SU-DHL-6 (cell line): Measurements from ENCODE around the gene SMAD5.
A peak's percentile ranks its signal among the peaks of the same experiment; 100 is the strongest.

Experiments
- H2AFZ ChIP-seq: fragments of 200-600 bp; sonication (generic); 2 replicates; pipeline ENCODE4 v1.6.1; 2014; ENCODE audit warnings: low read depth, mild to moderate bottlenecking, moderate library complexity, mixed read lengths, antibody characterized with exemption, low read length; ENCODE audit not compliant: severe bottlenecking
- H3F3A ChIP-seq: fragments of 200-600 bp; shearing (Covaris generic); 2 replicates; pipeline ENCODE4 v1.6.0; 2016; ENCODE audit warnings: antibody characterized with exemption, mild to moderate bottlenecking; ENCODE audit not compliant: insufficient read depth
- H3K27ac ChIP-seq: fragments of 200-600 bp; sonication (generic); 2 replicates; pipeline ENCODE4 v1.5.1; 2016; ENCODE audit warnings: low read depth, mild to moderate bottlenecking, low read length, moderate library complexity, mixed read lengths
- H3K27me3 ChIP-seq: fragments of 200-600 bp; sonication (generic), shearing (Covaris generic); 2 replicates; pipeline ENCODE4 v1.6.0; 2014; ENCODE audit warnings: mild to moderate bottlenecking, low read length
- H3K36me3 ChIP-seq: fragments of 200-600 bp; sonication (generic); 2 replicates; pipeline ENCODE4 v1.6.1; 2014; ENCODE audit warnings: mild to moderate bottlenecking, low read length, mixed read lengths
- H3K4me2 ChIP-seq: fragments of 300-600, 200-600 bp; shearing (Covaris generic), sonication (generic); 2 replicates; pipeline ENCODE4 v1.6.0; 2014; ENCODE audit warnings: low read length, low read depth, mild to moderate bottlenecking; ENCODE audit not compliant: poor library complexity, severe bottlenecking
- H3K4me3 ChIP-seq: fragments of 200-600 bp; sonication (generic); 2 replicates; pipeline ENCODE4 v1.5.1; 2014; ENCODE audit warnings: antibody characterized with exemption, low read length, mild to moderate bottlenecking, mixed read lengths; ENCODE audit not compliant: insufficient read depth, poor library complexity, severe bottlenecking
- H3K79me2 ChIP-seq: fragments of 200-600 bp; sonication (generic); 2 replicates; pipeline ENCODE4 v1.6.1; 2014; ENCODE audit warnings: mild to moderate bottlenecking, low read length, moderate library complexity; ENCODE audit not compliant: insufficient read depth
- H3K9ac ChIP-seq: fragments of 200-600 bp; sonication (generic); 2 replicates; pipeline ENCODE4 v1.7.0; 2014; ENCODE audit warnings: mild to moderate bottlenecking, low read length
- H3K9me2 ChIP-seq: fragments of 200-600 bp; sonication (generic); replicated peaks from 2 replicates; pipeline ENCODE4 v1.6.1; 2014; ENCODE audit warnings: low read length; ENCODE audit not compliant: insufficient read depth
- H3K9me3 ChIP-seq: fragments of 200-600 bp; sonication (generic); 2 replicates; pipeline ENCODE4 v1.6.1; 2014; ENCODE audit warnings: low read length, mixed read lengths; ENCODE audit not compliant: insufficient read depth
- H4K20me1 ChIP-seq: fragments of 200-600 bp; sonication (generic); 2 replicates; pipeline ENCODE4 v1.6.1; 2014; ENCODE audit warnings: low read depth, mild to moderate bottlenecking, antibody characterized with exemption, low read length, moderate library complexity, mixed read lengths
- CTCF ChIP-seq: fragments of 200-600 bp; sonication (generic); IDR thresholded peaks from one replicate; pipeline ENCODE4 v1.5.1; 2017; ENCODE audit warnings: antibody characterized with exemption, mild to moderate bottlenecking, low read length, moderate library complexity; ENCODE audit not compliant: insufficient read depth, poor library complexity, severe bottlenecking
- EZH2phosphoT487 ChIP-seq: fragments of 200-600 bp; sonication (generic), shearing (Covaris generic); conservative IDR thresholded peaks from 2 replicates; pipeline ENCODE4 v1.6.1; 2018; ENCODE audit warnings: mild to moderate bottlenecking, antibody characterized with exemption, low read length, moderate library complexity, mixed read lengths

The SMAD5 gene

GRCh38 chr5:136211282-136212040 lies 78.8 kb downstream of the SMAD5 start:
- Histone ChIP-seq H3K36me3 (no peaks in the 10 kb centered on the region), H3F3A (no peaks in the 10 kb centered on the region), H3K9me2 (no peaks in the 10 kb centered on the region), H3K9ac (no peak overlapping the region), H4K20me1 (no peaks in the 10 kb centered on the region), H3K79me2 (no peaks in the 10 kb centered on the region), H2AFZ (no peak overlapping the region), H3K4me3 (no peak overlapping the region), H3K27me3 (no peaks in the 10 kb centered on the region), H3K27ac (no peak overlapping the region), H3K4me2 (no peak overlapping the region), H3K9me3 (no peaks in the 10 kb centered on the region)
- TF ChIP-seq EZH2phosphoT487 (no peak), CTCF (no peak)

- TF ChIP-seq CTCF (peak; percentile 97), EZH2phosphoT487 (no peak)
- Histone ChIP-seq H3K9me3 (no peaks in the 10 kb centered on the region), H3K4me2 (no peak overlapping the region), H3K27me3 (no peaks in the 10 kb centered on the region), H3K79me2 (no peaks in the 10 kb centered on the region), H3F3A (no peaks in the 10 kb centered on the region), H2AFZ (no peak overlapping the region), H3K4me3 (no peak overlapping the region), H3K9ac (no peak overlapping the region), H3K9me2 (no peaks in the 10 kb centered on the region), H4K20me1 (no peaks in the 10 kb centered on the region), H3K36me3 (no peaks in the 10 kb centered on the region), H3K27ac (no peak overlapping the region)
Measured at GRCh38 chr5:136212252-136212721, 79.6 kb downstream of the SMAD5 start.

DNA sequence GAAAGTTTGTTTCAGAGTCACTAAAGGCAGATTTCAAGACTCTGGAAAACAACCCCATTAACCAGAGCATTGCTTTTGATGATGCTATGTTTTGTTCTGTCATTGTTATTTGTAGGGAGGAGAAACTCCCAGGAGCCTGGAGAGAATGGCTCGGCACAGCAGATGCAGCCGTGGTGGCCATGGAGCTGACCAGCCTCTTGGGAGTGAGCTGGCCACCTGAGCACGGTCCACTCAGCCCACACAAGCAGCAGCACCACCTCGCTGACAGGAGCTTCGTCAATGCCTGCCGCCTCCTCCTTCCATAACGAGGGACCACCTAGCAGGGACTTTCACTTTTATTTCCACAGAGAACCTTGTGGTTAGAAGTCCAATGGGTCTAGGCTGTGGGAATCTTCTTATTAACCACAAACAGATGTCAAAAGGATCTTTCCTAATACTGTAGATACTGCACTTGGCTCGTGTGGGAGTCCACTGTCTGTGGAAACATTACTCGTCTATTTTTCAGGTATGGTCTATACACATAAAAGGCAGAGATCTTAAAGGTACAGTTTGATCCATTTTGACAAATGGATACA lies 81.4 kb downstream of the SMAD5 start:
- Histone ChIP-seq H2AFZ (no peak overlapping the region), H3K4me2 (no peak overlapping the region), H3K79me2 (no peaks in the 10 kb centered on the region), H3K9me3 (no peaks in the 10 kb centered on the region), H4K20me1 (no peaks in the 10 kb centered on the region), H3K36me3 (no peaks in the 10 kb centered on the region), H3K27ac (no peak overlapping the region), H3K4me3 (no peak overlapping the region), H3K9ac (no peak overlapping the region), H3K27me3 (no peaks in the 10 kb centered on the region), H3F3A (no peaks in the 10 kb centered on the region), H3K9me2 (no peaks in the 10 kb centered on the region)
- no peak for TF ChIP-seq EZH2phosphoT487

- no peak overlapping the region for H2AFZ ChIP-seq
- no peak overlapping the region for H3K4me3 ChIP-seq
- no peaks in the 10 kb centered on the region for H4K20me1 ChIP-seq
- H3K27ac ChIP-seq = no peak overlapping the region
- no peaks in the 10 kb centered on the region for H3K9me3 ChIP-seq
- no peaks in the 10 kb centered on the region for H3K36me3 ChIP-seq
- TF ChIP-seq CTCF (no peak), EZH2phosphoT487 (no peak)
- H3K9ac ChIP-seq = no peak overlapping the region
- no peaks in the 10 kb centered on the region for H3K79me2 ChIP-seq
- H3K4me2 ChIP-seq = no peak overlapping the region
- no peaks in the 10 kb centered on the region for H3K27me3 ChIP-seq
- no peaks in the 10 kb centered on the region for H3F3A ChIP-seq
- H3K9me2 ChIP-seq = no peaks in the 10 kb centered on the region
Measured at GRCh38 chr5:136215812-136216211, 83.2 kb downstream of the SMAD5 start.
